Neural progenitor cell (in vitro differentiated cells): Measurements from ENCODE around the gene MPZ.

Source experiments
- CTCF ChIP-seq: fragments of 200-600 bp; sonication (generic); IDR thresholded peaks from 2 replicates; pipeline ENCODE4 v1.5.1; 2017; ENCODE audit warnings: antibody characterized with exemption, mild to moderate bottlenecking
- EZH2 ChIP-seq: fragments of 200-600 bp; sonication (generic); IDR thresholded peaks from 2 replicates; pipeline ENCODE4 v1.6.1; 2017; ENCODE audit warnings: antibody characterized with exemption, mild to moderate bottlenecking, moderate library complexity
- EZH2phosphoT487 ChIP-seq: fragments of 200-600 bp; sonication (generic); IDR thresholded peaks from 2 replicates; pipeline ENCODE4 v1.6.1; 2017; ENCODE audit warnings: antibody characterized with exemption

DNA sequence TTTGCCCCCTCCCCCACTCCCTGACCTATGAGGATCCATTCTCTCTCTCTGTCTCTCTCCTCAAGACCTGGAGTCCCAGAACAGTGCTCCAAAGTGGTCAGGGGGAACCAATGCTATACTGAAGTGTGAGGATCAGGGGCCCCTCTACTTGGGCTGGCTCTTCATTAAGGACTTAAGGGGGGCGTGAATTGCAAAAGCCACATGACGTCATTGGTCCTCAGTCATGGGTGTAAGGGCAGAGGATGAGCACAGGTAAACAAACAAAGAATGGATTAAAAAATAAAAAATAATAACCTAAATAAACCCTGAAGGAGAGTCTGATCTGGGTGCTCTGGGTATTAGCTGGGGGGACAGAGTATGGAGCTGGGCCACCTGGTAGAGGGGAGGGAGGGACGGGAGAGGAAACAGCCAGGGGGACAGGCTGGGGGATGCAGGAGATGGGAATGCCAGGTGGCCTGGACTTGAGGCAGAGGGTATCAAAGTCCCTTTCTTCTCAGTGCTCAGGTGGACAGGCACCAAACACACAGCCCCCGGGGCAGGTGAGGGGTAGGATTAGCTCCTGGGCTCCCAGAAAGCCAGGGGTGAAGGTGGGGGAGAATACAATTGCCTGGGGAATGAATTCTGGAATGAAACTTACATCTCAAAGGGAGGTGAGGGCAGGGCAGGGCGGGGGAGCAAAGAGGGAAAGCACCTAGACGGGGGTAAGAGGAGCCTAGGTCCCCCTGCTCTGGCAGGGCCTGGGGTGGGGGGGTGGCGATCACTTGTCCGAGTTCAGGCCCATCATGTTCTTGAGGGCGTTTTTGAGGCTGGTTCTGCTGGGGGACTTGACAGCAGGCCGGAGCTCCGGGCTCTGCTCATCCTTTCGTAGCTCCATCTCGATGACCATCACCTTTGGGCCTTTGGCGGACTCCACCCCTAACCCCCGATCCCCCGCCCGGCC is 4.6 kb downstream of the MPZ start:
- TF ChIP-seq CTCF (no peak), EZH2 (no peak), EZH2phosphoT487 (no peak)
